Measurements from ENCODE around the gene TNKS1BP1. TPM values are rescaled to one million over a fixed set of nuclear protein-coding genes. Genes with fewer than 3 reads are reported as not detected.

Gene TNKS1BP1
- total RNA-seq, 1 donor from 2014 or later: 32.6 TPM

- H3K36me3 ChIP-seq: peaks cover 38% of the 10 kb centered on the region
- intact Hi-C loops (cut with micrococcal nuclease): no loop called here
These were observed 10.8 kb upstream of the TNKS1BP1 start, which contains the start of gene SSRP1 for GRCh38 chr11:57335343-57336110. TSS of gene SSRP1 (minus strand) at chr11:57335892. CDS start at chr11:57335121, 771 bp downstream.

GRCh38 chr11:57335023-57335342 lies 10.2 kb upstream of the TNKS1BP1 start:
- peaks cover 44% of the 10 kb centered on the region for H3K36me3 ChIP-seq
- DNase-seq: no peak
- intact Hi-C loops (cut with micrococcal nuclease): no loop called here
- H3K27me3 ChIP-seq (ENCODE audit: low read depth): peaks cover 13% of the 10 kb centered on the region
- H3K4me3 ChIP-seq: peak overlapping the region; percentile 88
- TF ChIP-seq CTCF (IDR thresholded peaks at IDR 0.05; ENCODE audit: borderline replicate concordance): no peak
- H3K9me3 ChIP-seq (replicated peaks): no peaks in the 10 kb centered on the region
- H3K4me1 ChIP-seq: peaks cover 28% of the 10 kb centered on the region
- peak overlapping the region; percentile 91 for H3K27ac ChIP-seq (replicated peaks)

More at GRCh38 chr11:57335343-57336110, 10.8 kb upstream of the TNKS1BP1 start, which contains the start of gene SSRP1:
- Histone ChIP-seq H3K27ac (replicated peaks) (peak within 1 kb of the TSS; percentile 91), H3K27me3 (ENCODE audit: low read depth) (peaks cover 13% of the 10 kb centered on the region), H3K9me3 (replicated peaks) (no peaks in the 10 kb centered on the region), H3K4me1 (peaks cover 28% of the 10 kb centered on the region), H3K4me3 (peak within 1 kb of the TSS; percentile 88)
- peak; percentile 90 for DNase-seq
- TF ChIP-seq CTCF (IDR thresholded peaks at IDR 0.05; ENCODE audit: borderline replicate concordance): no peak

GRCh38 chr11:57332694-57333440 lies 8.1 kb upstream of the TNKS1BP1 start:
- Histone ChIP-seq H3K9me3 (replicated peaks) (no peaks in the 10 kb centered on the region), H3K4me3 (no peak overlapping the region), H3K4me1 (peaks cover 28% of the 10 kb centered on the region), H3K27ac (replicated peaks) (no peak overlapping the region), H3K36me3 (peaks cover 65% of the 10 kb centered on the region), H3K27me3 (ENCODE audit: low read depth) (peaks cover 2% of the 10 kb centered on the region)
- intact Hi-C loops (cut with micrococcal nuclease): no loop called here
- TF ChIP-seq CTCF (IDR thresholded peaks at IDR 0.05; ENCODE audit: borderline replicate concordance): no peak
- DNase-seq: no peak

- peaks cover 76% of the 10 kb centered on the region for H3K36me3 ChIP-seq
- H3K4me3 ChIP-seq: no peak overlapping the region
- no peak for TF ChIP-seq CTCF (IDR thresholded peaks at IDR 0.05; ENCODE audit: borderline replicate concordance)
- peaks cover 32% of the 10 kb centered on the region for H3K4me1 ChIP-seq
- no peaks in the 10 kb centered on the region for H3K9me3 ChIP-seq (replicated peaks)
- no peak overlapping the region for H3K27ac ChIP-seq (replicated peaks)
- no peaks in the 10 kb centered on the region for H3K27me3 ChIP-seq (ENCODE audit: low read depth)
- intact Hi-C loops (cut with micrococcal nuclease): no loop called here
- no peak for DNase-seq
These were observed 7.0 kb upstream of the TNKS1BP1 start for GRCh38 chr11:57331720-57332119.

GRCh38 chr11:57330029-57330428 lies 5.3 kb upstream of the TNKS1BP1 start:
- Histone ChIP-seq H3K36me3 (peaks cover 79% of the 10 kb centered on the region), H3K9me3 (replicated peaks) (no peaks in the 10 kb centered on the region)

More at GRCh38 chr11:57330029-57330428, 5.3 kb upstream of the TNKS1BP1 start:
- Histone ChIP-seq H3K27me3 (ENCODE audit: low read depth) (no peaks in the 10 kb centered on the region), H3K27ac (replicated peaks) (no peak overlapping the region), H3K4me3 (no peak overlapping the region), H3K4me1 (peaks cover 35% of the 10 kb centered on the region)
- DNase-seq: no peak
- intact Hi-C loops (cut with micrococcal nuclease): no loop called here
- TF ChIP-seq CTCF (IDR thresholded peaks at IDR 0.05; ENCODE audit: borderline replicate concordance): no peak

All from left ventricle myocardium inferior (tissue), 1 donor.